Hematopoietic multipotent progenitor cell treated with erythropoietin and hydrocortisone succinate and interleukin-3 and kit ligand, for 4 days (in vitro differentiated cells): Measurements from ENCODE around the gene KCTD16.
A peak's percentile ranks its signal among the peaks of the same experiment; 100 is the strongest.

Experiments used
- DNase-seq: peaks from one replicate; pipeline ENCODE4 v3.0.0-alpha.2; 2015

Gene KCTD16

DNA sequence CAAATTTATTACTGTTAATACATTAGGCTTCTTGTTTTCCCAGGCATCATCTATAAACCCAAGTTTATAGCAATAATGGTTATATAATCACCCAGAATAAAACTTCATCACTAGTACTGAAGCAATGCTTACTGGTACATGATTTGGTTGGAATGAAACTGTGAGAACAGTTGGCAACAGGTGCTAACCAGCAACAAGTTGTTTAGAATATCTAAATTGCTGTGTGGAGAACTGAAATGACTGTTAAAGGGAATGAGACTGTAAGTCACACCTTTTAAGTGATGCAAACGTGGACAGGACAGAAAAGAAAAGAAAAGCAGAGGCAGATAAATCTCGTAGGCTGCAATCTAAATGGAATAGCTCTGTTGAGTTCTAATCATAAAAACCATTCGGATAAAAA lies 2.7 kb upstream of the KCTD16 start:
- DNase-seq = no peak

DNA sequence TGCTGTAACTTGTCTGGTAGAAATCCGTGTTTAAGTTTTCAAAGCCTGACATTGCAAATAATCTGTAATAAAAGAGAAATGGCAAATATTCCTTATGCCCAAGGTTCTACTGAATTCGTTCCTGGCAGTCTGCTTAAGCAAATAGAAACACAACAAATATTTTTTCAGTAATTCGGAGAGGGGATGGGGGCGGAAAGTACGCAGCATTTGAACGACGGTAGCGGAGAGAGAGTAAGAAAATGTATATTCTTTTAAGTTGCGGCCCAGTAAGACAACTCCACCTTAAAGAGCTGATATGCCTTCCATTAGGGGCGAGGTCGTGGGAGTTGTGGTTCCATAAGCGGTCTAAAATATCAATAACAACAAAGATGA lies 783 bp upstream of the KCTD16 start:
- DNase-seq = no peak

DNA sequence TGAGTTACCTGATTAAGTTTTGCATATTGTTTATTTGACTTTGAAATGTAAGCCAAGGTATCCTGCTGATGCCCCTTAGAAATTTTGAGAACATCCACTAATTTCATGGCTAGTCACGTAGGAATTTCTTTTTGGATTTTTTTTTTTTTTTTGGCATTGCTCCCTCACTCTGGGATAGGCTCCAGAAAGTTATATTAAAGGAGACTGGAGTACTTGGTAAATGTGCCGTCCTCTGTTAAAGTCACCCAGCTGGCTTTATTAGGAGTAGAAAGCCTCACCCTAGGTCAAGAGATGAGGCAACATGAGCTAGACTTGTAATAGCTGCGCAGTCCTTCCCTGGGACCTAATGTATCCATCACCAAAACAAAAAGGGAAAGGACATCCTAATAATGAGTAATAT lies 3.1 kb downstream of the KCTD16 start:
- DNase-seq = no peak

DNA sequence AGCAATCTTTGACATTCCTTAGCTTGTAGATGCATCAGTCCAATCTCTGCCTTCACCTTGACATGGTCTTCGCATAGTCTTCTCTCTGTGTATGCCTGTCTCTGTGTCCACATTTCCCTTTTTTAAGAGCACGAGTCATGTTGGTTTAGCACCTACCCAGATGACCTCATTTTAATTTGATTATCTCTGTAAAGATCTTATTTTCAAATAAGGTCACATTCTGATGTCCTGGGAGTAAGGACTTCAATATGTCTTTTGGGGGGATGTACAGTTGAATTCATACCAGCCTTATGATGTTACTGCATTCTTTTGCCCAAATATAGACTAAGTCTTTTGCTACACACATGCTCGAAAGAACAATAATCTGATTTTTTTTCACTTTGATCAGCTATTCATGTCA lies 6.9 kb downstream of the KCTD16 start:
- DNase-seq = no peak

DNA sequence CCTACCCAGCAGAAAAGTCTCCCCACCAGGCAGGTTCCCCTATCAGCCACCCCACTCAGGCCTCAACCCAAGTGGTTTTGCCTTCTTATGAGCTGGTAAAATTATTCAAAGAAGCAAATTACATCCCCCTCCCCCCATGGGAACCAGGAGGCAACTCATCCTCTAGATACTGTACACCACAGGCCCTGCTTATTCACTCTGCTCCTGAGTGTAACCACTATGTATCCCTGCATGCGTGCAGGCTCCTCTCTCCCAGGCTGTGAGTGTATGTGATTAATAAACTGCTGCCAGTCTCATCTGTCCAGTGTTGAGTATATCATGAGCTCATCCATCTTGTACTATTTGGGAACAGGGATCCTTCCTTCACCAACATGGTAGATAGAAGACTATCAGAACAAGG lies 8.6 kb downstream of the KCTD16 start:
- DNase-seq = no peak

DNA sequence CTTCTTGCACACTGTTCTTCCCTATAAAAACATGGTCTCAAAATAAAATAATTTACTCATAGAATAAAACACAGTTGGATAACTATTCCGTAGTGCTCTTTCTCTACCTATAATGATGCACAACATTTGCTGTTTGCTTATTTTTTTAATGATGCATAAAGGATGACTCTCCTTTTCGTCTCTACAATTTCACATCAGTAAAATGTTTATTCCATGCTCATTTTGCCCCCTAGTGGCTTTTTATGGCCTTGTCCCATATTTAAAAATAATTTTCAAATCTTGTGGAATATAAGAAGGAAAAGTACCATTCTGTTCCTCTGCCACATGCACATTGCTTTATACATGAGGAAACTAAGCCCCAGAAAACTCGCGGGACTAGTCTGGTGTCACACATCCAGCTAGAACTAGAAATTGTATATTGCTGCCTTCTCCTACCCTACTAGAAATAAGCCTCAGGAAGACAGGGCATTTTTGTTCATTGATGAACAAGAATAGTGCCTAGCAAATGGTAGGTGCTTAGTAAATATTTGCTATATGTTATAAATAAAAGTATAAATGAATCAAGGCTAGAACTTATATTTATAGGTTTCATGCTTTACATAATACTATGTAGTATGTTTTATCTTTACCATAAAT lies 12.7 kb downstream of the KCTD16 start:
- peak; percentile 63 for DNase-seq

DNA sequence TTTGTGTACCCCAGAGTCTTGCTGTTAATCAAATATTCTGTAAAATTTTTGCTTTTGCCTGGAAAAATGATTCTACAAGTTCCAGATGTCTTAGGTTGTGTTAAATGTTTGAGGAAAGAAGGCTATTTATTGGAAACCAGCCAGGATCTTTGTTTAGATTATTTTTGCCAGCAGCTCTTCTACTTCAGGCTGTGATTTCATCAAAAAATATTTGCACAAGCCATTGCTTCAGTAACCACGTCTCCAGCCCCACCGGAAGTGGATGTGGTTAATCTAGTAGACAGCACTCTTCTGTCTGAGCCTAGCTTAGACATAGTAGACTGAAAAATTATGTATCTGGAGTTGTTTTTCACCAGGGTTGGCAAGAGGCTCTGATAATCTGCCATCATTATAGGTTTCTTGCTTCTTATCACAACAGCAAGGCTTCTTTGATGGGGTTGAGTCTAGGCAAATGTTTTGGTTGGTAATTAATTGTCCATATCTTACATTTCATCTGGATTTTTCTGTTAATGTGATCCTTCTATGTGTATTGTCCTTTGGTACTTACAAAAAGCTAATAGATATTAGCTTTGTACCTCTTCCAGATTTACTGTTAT lies 17.1 kb downstream of the KCTD16 start:
- peak; percentile 88 for DNase-seq

DNA sequence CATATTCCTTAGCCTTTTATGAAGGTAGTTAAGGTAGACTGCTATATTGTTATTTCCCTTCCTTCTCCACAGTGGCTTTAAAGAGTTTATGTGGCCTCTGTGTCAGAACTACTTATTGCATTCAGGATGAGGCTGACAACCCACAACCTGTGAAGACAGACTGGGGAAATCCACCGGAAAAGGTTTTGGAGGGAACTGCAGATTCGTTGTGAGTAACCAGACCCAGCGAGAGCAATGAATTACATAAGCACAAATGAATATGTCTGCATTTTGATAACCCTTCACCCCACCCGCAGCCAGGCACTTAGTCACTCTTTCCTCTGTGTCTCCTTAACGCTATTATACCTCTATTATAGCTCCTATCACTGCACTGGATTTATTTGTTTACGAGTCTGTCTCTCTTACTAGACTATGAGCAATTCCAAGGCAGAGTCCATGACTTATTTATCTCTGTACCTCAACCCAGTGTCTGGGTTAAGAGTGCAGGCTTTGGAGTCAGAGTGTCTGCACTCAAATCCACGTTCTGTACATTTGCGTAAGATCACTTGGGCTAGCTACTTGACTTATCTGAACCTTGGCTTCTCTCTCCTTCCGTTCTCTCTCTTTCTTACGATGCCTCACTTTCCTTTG lies 19.2 kb downstream of the KCTD16 start:
- peak; percentile 62 for DNase-seq

DNA sequence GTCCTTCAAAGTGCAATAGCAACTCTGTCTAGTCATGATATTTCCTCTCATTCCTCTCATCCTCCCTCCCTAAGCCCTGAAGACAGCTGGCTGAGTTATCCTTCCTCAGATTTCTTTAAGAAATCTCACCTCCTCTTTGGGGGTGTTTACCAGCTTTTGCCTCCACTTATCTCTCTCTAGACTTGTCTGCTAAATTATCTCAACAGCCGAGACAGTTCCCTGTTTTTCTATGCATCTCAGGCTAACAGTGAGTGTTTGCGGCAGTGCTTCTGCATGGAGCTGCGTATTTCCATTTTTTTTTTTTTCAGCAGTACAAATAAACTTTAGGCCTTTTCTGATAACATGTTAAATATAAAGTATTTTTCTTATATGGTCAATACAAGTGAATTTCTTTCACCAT lies 20.9 kb downstream of the KCTD16 start:
- DNase-seq = no peak

DNA sequence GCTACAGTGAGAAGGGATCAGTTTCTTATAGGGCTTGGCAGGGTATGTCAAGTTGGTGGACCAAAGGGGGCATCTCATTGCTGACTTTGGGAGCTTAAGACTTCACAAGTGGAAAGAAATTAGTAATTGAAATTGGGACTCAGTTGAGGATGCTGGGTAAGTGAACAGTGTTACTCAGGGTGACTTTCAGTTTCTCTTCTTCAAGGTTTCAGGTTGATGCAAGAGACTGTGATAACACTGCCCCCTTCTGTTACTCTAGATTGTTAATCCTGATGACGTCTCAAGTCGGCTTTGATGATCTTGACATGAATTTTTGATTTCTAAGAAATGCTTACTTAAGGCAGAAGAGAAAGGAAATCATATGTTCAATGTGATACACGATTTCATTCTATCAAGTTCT lies 21.3 kb downstream of the KCTD16 start:
- peak; percentile 85 for DNase-seq

DNA sequence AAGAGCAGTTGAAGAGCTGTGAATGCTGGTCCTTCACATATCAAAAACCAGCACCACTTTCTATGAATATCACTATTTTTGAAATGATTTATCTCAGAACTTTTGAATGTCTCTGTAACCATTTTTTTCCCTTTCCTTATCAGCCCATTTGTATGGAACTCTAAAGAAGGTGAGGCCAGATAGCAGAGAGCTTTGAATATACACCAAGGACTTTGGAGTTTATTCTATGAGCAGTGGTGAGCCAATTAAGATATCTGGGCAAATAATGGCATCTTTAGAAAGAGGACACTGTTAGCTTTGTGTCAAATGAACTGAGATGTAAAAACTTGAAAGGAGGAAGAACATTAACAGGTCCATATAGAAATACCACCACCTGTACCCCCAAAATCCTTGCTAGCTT lies 22.0 kb downstream of the KCTD16 start:
- no peak for DNase-seq

DNA sequence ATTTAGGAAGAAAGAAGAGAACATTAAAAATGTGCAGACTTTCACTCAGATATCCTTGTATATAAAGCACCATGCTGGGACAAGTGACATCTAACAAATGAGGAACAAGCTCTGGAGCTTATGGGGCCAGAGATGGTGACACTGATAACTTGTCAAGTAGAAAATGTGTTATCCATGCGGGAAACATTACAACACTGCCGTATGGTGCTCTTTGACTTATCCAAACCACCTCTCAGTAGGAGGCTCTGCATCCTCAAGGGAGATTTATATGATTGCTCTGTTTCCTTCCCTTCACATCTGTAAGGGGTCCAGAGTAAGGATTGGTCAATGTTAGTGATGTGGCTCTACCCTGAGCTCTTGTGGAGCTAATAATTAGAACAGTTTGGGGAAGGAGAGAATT lies 23.5 kb downstream of the KCTD16 start:
- peak; percentile 55 for DNase-seq

DNA sequence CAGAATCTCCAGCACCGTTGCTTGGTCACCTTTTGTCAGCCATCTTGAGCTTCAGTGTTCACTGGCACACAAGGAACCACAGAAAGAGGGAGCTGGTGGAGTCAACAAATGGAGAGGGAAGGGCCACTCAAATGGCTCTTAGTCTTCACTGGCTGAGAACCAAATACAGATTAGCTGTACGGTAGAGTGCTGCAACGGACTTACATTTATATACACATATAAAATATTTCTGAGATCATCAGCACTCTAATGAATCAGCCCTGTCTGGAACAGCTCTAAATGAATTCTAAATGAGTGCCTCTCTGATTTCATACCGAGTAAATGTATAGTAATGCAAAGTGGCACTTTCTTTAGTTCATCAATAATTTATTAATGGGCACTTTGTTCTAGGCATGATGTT lies 24.8 kb downstream of the KCTD16 start:
- DNase-seq = no peak

DNA sequence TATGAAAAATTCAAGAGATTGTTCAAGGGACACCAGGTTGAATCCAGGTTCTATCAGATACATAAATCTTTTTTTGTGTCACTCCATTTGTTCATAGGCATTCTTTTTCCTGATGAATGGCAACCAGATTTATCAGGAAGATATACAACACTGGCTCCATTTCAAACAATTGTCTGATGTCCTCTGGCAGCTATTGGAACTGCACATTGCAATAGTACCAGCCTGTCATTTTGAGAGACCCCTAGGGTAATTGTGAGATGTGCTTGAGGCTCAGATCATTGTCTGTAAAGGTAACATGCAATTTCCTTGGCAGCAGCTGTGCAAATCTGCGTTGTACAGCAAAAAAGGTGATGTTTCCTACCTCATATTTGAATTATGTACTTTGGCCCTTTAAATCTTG lies 25.9 kb downstream of the KCTD16 start:
- DNase-seq = no peak

DNA sequence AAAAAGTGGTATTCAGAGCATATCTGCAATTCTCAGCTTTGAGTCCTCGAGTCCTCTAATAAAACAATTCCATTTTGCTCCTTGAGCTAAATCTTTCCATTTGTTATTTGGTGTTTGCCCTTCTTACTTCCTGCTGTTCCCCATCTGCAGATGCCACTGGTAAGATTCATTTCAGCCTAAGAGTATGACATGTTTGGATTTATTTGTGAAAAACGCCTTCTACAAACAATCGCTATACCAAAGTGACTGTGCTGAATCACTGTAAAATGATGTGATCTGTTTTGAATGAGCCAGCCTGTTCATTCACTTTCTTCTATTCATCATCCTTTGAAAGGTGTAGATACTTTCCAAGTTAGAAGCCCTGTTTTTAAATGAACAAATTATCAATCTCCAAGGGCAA lies 27.7 kb downstream of the KCTD16 start:
- no peak for DNase-seq

DNA sequence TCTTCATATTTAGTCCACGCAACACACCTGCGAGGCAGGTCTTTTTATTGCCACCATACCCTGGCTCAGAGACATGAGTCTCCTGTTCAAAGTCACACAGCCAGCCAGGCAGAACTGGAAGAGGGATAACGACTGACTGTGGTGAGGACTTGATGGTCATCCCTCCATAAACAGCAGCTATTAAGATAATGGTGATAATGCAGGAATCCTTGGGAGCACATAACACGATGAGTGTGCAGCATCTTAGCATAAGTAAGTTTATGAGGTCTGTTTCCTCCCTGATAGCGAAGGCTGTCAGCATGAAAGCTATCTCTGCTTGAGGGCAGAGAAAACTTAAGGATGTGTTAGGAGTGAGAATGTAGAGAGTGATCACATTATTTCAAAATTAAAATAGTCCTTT lies 30.9 kb downstream of the KCTD16 start:
- DNase-seq = peak; percentile 62

DNA sequence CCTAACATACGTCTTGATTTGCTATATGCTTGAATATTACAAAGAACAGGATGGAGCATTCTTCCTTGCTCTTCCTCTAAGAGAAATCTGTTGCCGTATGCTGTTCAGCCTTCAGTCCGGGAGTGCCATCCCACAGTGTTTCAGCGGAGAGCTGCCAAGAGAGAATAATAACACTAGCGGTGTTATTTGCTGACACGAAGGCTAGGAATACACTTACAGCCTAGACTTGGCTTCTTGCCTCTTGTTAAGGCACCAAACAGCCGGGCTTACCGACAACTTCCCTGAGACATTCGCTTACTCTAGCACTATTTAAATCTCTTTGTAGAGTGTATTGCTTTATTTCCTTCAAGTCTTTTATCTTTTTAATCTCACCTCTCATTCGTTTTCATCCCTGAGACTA lies 31.4 kb downstream of the KCTD16 start:
- DNase-seq = no peak

DNA sequence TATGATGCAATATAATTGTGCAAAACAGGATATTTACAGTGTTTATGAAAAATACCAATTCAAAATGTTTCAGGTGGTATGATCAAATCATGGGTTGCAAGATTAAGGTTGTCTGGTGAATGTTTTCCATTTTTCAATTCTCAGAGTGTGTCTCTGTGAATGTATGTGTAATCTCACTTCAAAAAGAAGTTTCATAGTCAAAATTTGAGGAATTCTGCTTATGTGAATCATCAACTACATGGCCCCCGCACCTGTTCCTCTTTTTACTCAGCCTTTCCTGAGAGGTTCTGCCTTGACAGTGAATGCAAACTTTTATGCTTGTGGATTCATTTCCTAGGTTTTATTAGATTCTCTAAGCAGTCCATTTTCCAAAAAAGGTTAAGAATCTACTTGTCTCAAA lies 32.1 kb downstream of the KCTD16 start:
- DNase-seq = no peak

DNA sequence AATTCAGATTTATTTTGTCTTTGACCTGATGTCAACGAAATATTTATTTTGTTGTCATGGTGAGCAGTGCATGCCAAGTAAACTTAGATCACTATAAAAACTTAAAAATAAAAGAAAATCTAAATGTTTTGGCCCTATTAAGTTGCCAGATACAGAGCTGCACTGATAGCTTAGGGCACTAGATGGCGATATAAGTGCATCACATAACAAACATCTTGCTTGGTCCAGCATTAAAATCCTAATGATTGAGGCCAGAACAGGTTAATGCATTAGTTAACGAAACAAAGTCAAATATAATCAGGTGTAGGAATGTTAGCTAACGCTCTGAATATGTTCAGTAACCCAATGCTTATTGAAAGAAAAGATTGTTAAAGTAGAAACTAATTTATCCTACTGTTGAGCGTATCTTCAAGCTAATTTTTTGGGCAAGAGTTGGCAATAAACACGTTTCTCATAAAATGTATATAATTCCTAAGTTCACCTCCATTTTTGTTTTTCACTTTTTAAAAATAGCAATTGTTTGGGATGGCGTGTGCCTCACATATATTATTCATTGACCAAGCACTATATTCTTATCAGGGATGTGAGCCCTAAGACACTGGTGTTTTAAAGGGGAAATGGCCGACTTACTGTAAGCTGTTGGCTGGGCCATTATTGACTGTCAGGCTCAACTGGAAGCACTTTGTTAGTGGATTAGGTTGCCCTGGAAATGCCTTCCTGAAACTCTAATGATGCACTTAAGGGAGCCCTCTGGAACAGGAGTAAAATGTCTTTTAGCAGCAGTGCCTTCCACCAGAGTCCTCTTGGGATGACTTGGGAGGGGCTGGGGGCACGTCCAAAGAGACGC lies 33.3 kb downstream of the KCTD16 start:
- peak; percentile 78 for DNase-seq

DNA sequence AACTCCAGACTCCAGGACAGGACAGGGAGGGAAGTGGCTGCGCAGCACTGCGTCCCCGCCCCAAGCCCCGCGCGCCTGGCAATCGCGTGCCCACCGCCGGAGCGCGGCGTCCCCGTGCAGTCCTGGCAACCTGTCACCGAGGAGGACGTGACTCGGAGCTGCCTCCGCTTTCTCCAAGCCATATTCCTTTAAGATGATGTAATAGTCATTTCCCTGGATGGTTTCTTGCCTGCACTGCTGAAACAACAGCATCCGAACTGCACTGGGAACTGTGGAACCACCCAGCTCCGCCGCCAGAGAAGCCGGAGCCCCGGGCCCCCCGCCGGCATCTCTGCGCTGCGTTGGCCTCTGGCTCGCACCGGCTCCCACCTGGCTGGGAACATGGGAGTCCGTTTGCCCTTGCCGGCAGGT lies 34.5 kb downstream of the KCTD16 start:
- no peak for DNase-seq

DNA sequence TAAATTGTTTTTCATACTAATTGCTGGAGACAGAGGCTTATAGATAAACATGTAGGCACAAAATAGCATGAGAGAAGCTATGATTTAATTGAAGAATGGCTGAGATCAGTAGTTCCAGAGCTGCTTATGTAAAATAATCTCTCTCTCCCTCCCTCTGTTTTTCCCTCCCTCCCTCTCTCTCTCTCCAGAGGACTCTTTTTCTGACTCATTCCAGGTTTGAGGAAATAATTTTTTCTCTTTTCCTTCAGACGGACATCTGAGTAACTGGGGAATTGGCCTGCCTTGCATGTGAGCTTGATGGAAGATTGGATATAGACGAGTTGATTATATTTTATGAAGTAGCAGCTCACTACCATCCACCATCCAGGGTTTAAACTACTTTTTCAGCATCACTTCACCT lies 35.5 kb downstream of the KCTD16 start:
- DNase-seq = no peak

DNA sequence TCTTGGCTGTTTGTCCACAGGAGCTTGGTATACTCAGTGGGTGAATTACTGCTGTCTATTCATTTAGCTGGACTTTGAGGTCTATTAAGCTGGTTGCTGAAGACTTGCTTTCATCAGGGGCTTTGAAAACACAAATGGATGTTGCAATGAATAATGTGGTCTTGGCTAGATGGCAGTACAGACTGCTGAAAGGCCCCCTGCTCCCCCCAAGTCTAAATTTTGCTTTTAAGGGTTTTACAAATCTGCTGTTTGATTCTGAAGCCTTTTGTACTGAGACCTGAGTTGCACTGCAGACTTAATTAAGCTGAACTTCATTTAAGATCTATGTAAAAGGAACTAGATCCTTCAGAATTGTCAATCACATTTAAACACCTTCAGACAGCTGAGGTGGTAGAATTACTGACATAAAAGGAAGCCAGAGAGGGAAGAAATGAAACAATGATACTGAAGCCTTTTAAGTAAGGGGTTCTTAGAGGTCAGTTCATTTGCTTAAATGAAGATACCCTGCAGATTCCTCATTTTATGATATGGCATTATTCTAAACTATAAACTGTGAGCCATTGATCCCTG lies 37.3 kb downstream of the KCTD16 start:
- no peak for DNase-seq

DNA sequence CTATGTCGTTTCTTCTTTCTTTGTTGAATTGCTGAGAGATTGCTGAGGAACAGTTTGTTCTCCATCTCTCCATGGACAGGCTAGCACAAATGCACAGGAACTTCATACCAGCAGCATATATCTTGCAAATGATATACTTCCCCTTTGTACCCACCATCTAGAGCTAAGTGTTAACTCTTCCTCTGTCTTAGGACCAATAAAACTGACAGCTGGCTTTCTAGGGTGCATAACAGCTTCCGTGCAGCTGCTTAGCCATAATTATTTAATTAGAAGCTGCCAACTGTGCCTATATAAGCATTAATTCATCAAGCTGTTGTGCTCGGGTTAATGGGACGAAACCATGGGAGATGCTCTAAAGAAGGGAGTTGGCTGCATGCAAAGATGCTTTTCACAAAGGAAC lies 38.7 kb downstream of the KCTD16 start:
- no peak for DNase-seq

DNA sequence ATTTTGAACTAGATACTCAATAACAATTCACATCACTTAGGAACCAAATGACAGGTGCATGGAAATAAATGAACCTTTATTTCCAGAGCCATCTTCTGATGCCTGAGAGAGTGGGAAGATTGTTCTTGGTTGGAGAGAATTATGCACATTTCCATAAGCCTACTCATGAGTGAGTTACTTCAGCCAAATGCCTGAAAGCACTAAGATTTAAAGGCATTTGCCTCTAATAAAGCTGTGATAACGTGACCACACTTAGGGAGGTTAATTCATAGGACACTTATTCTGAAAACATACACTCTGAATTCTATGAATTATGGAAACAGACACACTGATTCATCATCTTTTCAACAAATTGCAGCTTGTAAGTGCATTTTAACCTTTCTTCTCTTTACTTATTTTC lies 40.0 kb downstream of the KCTD16 start:
- DNase-seq = no peak
